Measurements from ENCODE around the gene DBR1. TPM values are rescaled to one million over a fixed set of nuclear protein-coding genes. Genes with fewer than 3 reads are reported as not detected.

DBR1 gene
- total RNA-seq, 1 donor from 2014 or later: 14.9 TPM

DNA sequence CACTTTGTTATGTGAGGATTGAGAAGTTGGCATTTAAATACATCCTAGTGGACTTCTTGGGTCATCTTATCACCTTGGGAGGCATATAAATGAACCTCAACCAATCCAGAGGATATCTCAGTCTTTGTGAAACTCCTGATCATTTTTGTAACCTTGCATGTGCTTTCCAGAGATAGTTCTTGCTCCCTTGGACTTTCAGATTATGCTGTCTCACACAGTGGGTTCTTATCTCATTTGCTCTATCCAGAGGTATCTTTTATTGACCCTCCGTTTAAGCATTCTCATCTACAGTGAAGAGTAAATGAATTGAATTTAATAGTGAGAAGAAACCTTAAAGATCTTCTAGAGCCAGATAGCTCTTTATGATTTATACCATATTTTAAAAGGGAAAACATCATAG is 22.8 kb upstream of the DBR1 start:
- TF ChIP-seq, protein P1, sequence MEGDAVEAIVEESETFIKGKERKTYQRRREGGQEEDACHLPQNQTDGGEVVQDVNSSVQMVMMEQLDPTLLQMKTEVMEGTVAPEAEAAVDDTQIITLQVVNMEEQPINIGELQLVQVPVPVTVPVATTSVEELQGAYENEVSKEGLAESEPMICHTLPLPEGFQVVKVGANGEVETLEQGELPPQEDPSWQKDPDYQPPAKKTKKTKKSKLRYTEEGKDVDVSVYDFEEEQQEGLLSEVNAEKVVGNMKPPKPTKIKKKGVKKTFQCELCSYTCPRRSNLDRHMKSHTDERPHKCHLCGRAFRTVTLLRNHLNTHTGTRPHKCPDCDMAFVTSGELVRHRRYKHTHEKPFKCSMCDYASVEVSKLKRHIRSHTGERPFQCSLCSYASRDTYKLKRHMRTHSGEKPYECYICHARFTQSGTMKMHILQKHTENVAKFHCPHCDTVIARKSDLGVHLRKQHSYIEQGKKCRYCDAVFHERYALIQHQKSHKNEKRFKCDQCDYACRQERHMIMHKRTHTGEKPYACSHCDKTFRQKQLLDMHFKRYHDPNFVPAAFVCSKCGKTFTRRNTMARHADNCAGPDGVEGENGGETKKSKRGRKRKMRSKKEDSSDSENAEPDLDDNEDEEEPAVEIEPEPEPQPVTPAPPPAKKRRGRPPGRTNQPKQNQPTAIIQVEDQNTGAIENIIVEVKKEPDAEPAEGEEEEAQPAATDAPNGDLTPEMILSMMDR (IDR thresholded peaks at IDR 0.05): no peak
- Mint-ChIP-seq H3K27me3 (ENCODE audit: low read depth) (no peaks in the 10 kb centered on the region), H3K4me3 (ENCODE audit: unreplicated experiment) (no peak overlapping the region), H3K4me1 (ENCODE audit: low read depth) (peaks cover 6% of the 10 kb centered on the region), H3K36me3 (ENCODE audit: low read depth) (no peaks in the 10 kb centered on the region), H3K27ac (ENCODE audit: unreplicated experiment) (no peak overlapping the region), H3K9me3 (ENCODE audit: low read depth) (no peaks in the 10 kb centered on the region)
- no peak for DNase-seq (ENCODE audit: low spot score)

DNA sequence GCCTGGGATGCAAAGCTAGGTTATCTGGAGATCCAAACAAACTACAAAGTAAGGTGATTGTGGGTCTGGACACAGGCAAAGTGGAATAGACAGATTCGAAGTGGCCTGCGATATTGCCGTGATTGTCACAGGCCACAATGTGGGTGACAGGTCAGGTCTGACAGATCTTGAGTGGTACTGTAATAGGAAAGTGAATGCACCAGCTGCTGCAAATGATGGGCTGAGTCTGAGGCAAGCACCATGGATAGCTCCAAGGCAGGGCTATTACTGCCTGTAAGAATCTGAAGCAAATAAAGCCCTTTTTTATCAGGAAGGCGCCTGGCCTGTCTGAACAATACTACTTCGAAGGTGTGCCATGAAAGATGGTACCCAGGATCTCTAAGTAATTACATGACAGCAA is 22.3 kb upstream of the DBR1 start:
- TF ChIP-seq, protein P1 (IDR thresholded peaks at IDR 0.05): no peak
- Mint-ChIP-seq H3K4me1 (ENCODE audit: low read depth) (peaks cover 6% of the 10 kb centered on the region), H3K4me3 (ENCODE audit: unreplicated experiment) (no peak overlapping the region), H3K36me3 (ENCODE audit: low read depth) (no peaks in the 10 kb centered on the region), H3K27me3 (ENCODE audit: low read depth) (no peaks in the 10 kb centered on the region), H3K27ac (ENCODE audit: unreplicated experiment) (peak overlapping the region; percentile 55), H3K9me3 (ENCODE audit: low read depth) (no peaks in the 10 kb centered on the region)
- DNase-seq (ENCODE audit: low spot score): no peak

DNA sequence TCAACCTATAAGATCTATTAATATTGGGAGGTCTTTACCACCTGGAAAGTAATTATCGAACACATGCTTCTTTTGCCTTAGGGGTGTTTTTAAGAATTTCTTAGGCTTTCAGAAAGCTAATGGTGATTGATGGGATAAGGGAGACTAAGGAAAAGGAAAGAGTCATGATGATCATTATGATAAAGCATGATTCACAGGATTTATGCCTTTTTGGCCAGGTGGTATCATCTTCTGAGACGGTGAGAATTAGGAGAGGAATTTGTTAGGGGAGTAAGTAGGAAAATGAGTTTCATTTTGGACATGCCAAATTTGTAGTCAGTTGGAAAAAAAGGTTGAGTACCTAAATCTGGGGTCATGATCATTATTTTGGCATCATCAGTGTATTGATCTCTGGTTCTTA is 21.3 kb upstream of the DBR1 start:
- Mint-ChIP-seq H3K9me3 (ENCODE audit: low read depth) (no peaks in the 10 kb centered on the region), H3K36me3 (ENCODE audit: low read depth) (peaks cover 4% of the 10 kb centered on the region), H3K27ac (ENCODE audit: unreplicated experiment) (no peak overlapping the region), H3K4me3 (ENCODE audit: unreplicated experiment) (no peak overlapping the region), H3K27me3 (ENCODE audit: low read depth) (no peaks in the 10 kb centered on the region), H3K4me1 (ENCODE audit: low read depth) (peaks cover 11% of the 10 kb centered on the region)
- DNase-seq (ENCODE audit: low spot score): no peak
- TF ChIP-seq, protein P1 (IDR thresholded peaks at IDR 0.05): no peak

DNA sequence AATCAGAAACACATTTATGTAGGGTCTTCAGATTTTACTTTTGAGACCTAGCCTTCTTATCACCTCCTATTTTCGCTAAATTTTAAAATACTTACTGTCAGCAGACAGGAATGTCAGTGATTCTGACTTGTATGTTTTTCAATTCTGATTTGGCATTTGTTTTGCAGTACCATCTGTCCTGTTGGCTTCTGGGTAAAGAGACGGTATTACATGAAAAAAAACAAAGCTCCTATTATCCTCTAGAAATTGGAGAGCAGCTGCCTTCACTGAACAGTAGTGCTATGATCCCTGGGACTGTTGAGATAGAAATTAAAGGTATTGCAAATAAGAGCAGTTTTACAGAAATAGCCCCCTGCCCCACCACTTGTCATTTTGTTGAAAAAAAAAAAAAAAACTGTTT is 20.8 kb upstream of the DBR1 start:
- DNase-seq (ENCODE audit: low spot score): no peak
- peaks cover 4% of the 10 kb centered on the region for H3K36me3 Mint-ChIP-seq (ENCODE audit: low read depth)
- H3K27me3 Mint-ChIP-seq (ENCODE audit: low read depth): no peaks in the 10 kb centered on the region
- H3K9me3 Mint-ChIP-seq (ENCODE audit: low read depth): no peaks in the 10 kb centered on the region
- TF ChIP-seq, protein P1 (IDR thresholded peaks at IDR 0.05): no peak
- H3K4me1 Mint-ChIP-seq (ENCODE audit: low read depth): peaks cover 16% of the 10 kb centered on the region
- no peak overlapping the region for H3K4me3 Mint-ChIP-seq (ENCODE audit: unreplicated experiment)
- peak overlapping the region; percentile 5 for H3K27ac Mint-ChIP-seq (ENCODE audit: unreplicated experiment)

DNA sequence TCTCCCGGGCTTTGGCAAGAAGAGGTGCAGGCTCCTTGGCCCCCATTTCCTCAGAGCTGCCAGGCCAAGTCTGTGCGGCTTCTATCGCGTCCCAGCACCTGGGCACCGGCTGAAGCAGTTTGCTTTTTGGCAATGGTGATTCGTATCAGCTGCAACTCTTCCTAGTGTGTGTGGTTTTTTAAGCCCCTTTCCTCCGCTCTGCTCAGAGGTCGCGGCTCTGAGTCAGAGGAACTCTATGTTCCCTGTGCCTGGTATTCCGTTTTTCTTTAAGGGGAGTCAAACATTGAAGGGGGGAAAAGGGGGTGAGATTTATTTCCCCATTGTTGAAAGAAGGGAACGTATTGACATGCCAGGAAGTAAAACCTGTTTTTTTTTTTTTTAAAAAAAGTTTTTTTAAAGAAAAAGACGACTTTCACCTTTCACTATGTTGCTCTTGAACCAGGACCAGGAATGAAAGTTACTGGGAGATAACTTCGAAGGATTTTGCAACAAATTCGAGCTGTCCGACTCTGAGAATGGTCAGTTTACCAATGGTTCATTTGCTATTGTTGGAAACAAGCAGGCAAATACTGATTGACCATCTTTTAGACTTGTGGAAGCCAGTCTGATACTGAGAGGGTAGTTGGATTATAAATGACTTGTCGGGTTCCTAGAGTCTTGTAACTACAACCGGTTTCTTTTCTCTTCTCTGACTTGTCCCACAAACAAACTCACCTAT is 13.5 kb upstream of the DBR1 start:
- DNase-seq (ENCODE audit: low spot score): no peak
- H3K9me3 Mint-ChIP-seq (ENCODE audit: low read depth): no peaks in the 10 kb centered on the region
- peaks cover 2% of the 10 kb centered on the region for H3K27me3 Mint-ChIP-seq (ENCODE audit: low read depth)
- H3K4me3 Mint-ChIP-seq (ENCODE audit: unreplicated experiment): peak overlapping the region; percentile 92
- peaks cover 8% of the 10 kb centered on the region for H3K36me3 Mint-ChIP-seq (ENCODE audit: low read depth)
- TF ChIP-seq, protein P1 (IDR thresholded peaks at IDR 0.05): no peak
- H3K4me1 Mint-ChIP-seq (ENCODE audit: low read depth): peaks cover 38% of the 10 kb centered on the region
- peak overlapping the region; percentile 99 for H3K27ac Mint-ChIP-seq (ENCODE audit: unreplicated experiment)
